Measurements from ENCODE around the gene A3GALT2.
A peak's percentile ranks its signal among the peaks of the same experiment; 100 is the strongest.

Gene A3GALT2

GRCh38 chr1:33330906-33331305 lies 10.0 kb upstream of the A3GALT2 start:
- no peak for DNase-seq

- DNase-seq = no peak
Measured at GRCh38 chr1:33330361-33330890, 9.5 kb upstream of the A3GALT2 start.

- no peak for DNase-seq
Measured at GRCh38 chr1:33329600-33330305, 8.9 kb upstream of the A3GALT2 start.

- DNase-seq = no peak
Measured at GRCh38 chr1:33328817-33329216, 7.9 kb upstream of the A3GALT2 start.

- peak; percentile 91 for DNase-seq
Measured at GRCh38 chr1:33327587-33328325, 6.9 kb upstream of the A3GALT2 start.

GRCh38 chr1:33326785-33327184 lies 5.9 kb upstream of the A3GALT2 start:
- no peak for DNase-seq

- DNase-seq = no peak
Measured at GRCh38 chr1:33324677-33325575, 4.0 kb upstream of the A3GALT2 start.

- no peak for DNase-seq
Measured at GRCh38 chr1:33323663-33324477, 3.0 kb upstream of the A3GALT2 start.

GRCh38 chr1:33322870-33323585 lies 2.1 kb upstream of the A3GALT2 start:
- DNase-seq = no peak

GRCh38 chr1:33322109-33322508 lies 1.2 kb upstream of the A3GALT2 start:
- no peak for DNase-seq

- no peak for DNase-seq
Measured at GRCh38 chr1:33321178-33321577, 280 bp upstream of the A3GALT2 start.

GRCh38 chr1:33319949-33320618 lies 814 bp downstream of the A3GALT2 start:
- no peak for DNase-seq

GRCh38 chr1:33319186-33319948 lies 1.5 kb downstream of the A3GALT2 start:
- DNase-seq = no peak

GRCh38 chr1:33317946-33318345 lies 3.0 kb downstream of the A3GALT2 start:
- DNase-seq = peak; percentile 51

GRCh38 chr1:33317354-33317753 lies 3.5 kb downstream of the A3GALT2 start:
- no peak for DNase-seq

GRCh38 chr1:33316601-33317000 lies 4.3 kb downstream of the A3GALT2 start:
- DNase-seq = no peak

- DNase-seq = no peak
Measured at GRCh38 chr1:33314416-33314815, 6.5 kb downstream of the A3GALT2 start.

GRCh38 chr1:33312413-33312749 lies 8.5 kb downstream of the A3GALT2 start:
- DNase-seq = no peak

GRCh38 chr1:33311706-33312412 lies 9.0 kb downstream of the A3GALT2 start:
- no peak for DNase-seq

- DNase-seq = no peak
Measured at GRCh38 chr1:33310702-33311101, 10.2 kb downstream of the A3GALT2 start.

Measured in fibroblast of skin of right biceps (primary cell).